ENCODE data around the gene SCG5. TPM values are rescaled to one million over a fixed set of nuclear protein-coding genes. Genes with fewer than 3 reads are reported as not detected.

SCG5 gene
- total and polyA plus RNA-seq, 2 of the 13 experiments (the other 11 are each of a cell fraction or from before 2014, with no cell fraction given) = 2.3 to 3.5 TPM

GRCh38 chr15:32709295-32710033, 68.0 kb downstream of the SCG5 start (continued):
- no peak for TF ChIP-seq ZBTB44 (CRISPR knock-in tag; IDR thresholded peaks at IDR 0.05)
- TF ChIP-seq KLF11 (CRISPR knock-in tag; IDR thresholded peaks at IDR 0.05) = no peak
- no peak for TF ChIP-seq ZNF333 (CRISPR knock-in tag; IDR thresholded peaks at IDR 0.05; ENCODE audit: borderline replicate concordance)
- TF ChIP-seq, protein P1, sequence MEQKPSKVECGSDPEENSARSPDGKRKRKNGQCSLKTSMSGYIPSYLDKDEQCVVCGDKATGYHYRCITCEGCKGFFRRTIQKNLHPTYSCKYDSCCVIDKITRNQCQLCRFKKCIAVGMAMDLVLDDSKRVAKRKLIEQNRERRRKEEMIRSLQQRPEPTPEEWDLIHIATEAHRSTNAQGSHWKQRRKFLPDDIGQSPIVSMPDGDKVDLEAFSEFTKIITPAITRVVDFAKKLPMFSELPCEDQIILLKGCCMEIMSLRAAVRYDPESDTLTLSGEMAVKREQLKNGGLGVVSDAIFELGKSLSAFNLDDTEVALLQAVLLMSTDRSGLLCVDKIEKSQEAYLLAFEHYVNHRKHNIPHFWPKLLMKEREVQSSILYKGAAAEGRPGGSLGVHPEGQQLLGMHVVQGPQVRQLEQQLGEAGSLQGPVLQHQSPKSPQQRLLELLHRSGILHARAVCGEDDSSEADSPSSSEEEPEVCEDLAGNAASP (CRISPR knock-in tag; IDR thresholded peaks at IDR 0.05; ENCODE audit: borderline replicate concordance) = no peak
- TF ChIP-seq, protein P2, sequence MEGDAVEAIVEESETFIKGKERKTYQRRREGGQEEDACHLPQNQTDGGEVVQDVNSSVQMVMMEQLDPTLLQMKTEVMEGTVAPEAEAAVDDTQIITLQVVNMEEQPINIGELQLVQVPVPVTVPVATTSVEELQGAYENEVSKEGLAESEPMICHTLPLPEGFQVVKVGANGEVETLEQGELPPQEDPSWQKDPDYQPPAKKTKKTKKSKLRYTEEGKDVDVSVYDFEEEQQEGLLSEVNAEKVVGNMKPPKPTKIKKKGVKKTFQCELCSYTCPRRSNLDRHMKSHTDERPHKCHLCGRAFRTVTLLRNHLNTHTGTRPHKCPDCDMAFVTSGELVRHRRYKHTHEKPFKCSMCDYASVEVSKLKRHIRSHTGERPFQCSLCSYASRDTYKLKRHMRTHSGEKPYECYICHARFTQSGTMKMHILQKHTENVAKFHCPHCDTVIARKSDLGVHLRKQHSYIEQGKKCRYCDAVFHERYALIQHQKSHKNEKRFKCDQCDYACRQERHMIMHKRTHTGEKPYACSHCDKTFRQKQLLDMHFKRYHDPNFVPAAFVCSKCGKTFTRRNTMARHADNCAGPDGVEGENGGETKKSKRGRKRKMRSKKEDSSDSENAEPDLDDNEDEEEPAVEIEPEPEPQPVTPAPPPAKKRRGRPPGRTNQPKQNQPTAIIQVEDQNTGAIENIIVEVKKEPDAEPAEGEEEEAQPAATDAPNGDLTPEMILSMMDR (CRISPR knock-in tag; IDR thresholded peaks at IDR 0.05) = no peak
- TF ChIP-seq CENPT (CRISPR knock-in tag; IDR thresholded peaks at IDR 0.05; ENCODE audit: low read depth) = no peak
- TF ChIP-seq FLYWCH1 (CRISPR knock-in tag; IDR thresholded peaks at IDR 0.05) = no peak
- TF ChIP-seq, protein P3, sequence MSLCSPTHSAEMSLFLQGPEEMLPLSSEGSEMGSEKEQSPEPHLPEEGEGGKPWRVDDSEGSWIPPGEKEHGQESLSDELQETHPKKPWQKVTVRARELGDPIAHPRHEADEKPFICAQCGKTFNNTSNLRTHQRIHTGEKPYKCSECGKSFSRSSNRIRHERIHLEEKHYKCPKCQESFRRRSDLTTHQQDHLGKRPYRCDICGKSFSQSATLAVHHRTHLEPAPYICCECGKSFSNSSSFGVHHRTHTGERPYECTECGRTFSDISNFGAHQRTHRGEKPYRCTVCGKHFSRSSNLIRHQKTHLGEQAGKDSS (CRISPR knock-in tag; IDR thresholded peaks at IDR 0.05; ENCODE audit: borderline replicate concordance, low read depth) = no peak
- no peak for TF ChIP-seq ISL2 (CRISPR knock-in tag; IDR thresholded peaks at IDR 0.05)
- no peak for TF ChIP-seq RXRA (CRISPR knock-in tag; IDR thresholded peaks at IDR 0.05)
- no peak for TF ChIP-seq GPN1 (CRISPR knock-in tag; IDR thresholded peaks at IDR 0.05; ENCODE audit: borderline replicate concordance)
- TF ChIP-seq, protein P4, sequence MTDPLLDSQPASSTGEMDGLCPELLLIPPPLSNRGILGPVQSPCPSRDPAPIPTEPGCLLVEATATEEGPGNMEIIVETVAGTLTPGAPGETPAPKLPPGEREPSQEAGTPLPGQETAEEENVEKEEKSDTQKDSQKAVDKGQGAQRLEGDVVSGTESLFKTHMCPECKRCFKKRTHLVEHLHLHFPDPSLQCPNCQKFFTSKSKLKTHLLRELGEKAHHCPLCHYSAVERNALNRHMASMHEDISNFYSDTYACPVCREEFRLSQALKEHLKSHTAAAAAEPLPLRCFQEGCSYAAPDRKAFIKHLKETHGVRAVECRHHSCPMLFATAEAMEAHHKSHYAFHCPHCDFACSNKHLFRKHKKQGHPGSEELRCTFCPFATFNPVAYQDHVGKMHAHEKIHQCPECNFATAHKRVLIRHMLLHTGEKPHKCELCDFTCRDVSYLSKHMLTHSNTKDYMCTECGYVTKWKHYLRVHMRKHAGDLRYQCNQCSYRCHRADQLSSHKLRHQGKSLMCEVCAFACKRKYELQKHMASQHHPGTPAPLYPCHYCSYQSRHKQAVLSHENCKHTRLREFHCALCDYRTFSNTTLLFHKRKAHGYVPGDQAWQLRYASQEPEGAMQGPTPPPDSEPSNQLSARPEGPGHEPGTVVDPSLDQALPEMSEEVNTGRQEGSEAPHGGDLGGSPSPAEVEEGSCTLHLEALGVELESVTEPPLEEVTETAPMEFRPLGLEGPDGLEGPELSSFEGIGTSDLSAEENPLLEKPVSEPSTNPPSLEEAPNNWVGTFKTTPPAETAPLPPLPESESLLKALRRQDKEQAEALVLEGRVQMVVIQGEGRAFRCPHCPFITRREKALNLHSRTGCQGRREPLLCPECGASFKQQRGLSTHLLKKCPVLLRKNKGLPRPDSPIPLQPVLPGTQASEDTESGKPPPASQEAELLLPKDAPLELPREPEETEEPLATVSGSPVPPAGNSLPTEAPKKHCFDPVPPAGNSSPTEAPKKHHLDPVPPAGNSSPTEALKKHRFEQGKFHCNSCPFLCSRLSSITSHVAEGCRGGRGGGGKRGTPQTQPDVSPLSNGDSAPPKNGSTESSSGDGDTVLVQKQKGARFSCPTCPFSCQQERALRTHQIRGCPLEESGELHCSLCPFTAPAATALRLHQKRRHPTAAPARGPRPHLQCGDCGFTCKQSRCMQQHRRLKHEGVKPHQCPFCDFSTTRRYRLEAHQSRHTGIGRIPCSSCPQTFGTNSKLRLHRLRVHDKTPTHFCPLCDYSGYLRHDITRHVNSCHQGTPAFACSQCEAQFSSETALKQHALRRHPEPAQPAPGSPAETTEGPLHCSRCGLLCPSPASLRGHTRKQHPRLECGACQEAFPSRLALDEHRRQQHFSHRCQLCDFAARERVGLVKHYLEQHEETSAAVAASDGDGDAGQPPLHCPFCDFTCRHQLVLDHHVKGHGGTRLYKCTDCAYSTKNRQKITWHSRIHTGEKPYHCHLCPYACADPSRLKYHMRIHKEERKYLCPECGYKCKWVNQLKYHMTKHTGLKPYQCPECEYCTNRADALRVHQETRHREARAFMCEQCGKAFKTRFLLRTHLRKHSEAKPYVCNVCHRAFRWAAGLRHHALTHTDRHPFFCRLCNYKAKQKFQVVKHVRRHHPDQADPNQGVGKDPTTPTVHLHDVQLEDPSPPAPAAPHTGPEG (CRISPR knock-in tag; IDR thresholded peaks at IDR 0.05) = no peak
- no peak for TF ChIP-seq ZBTB46 (CRISPR knock-in tag; IDR thresholded peaks at IDR 0.05; ENCODE audit: borderline replicate concordance)
- TF ChIP-seq CCDC6 (CRISPR knock-in tag; IDR thresholded peaks at IDR 0.05) = no peak
- TF ChIP-seq SYNCRIP (IDR thresholded peaks at IDR 0.05; ENCODE audit: insufficient read depth, low read depth, low read length) = no peak
